Smooth muscle cell (in vitro differentiated cells): Measurements from ENCODE around the gene GALNT8. TPM values are rescaled to one million over a fixed set of nuclear protein-coding genes. Genes with fewer than 3 reads are reported as not detected.

Source experiments
- DNase-seq: peaks from one replicate; lab custom pipeline; 2025; ENCODE audit not compliant: unreplicated experiment; lab: John Stamatoyannopoulos, UW
- H2AFZ ChIP-seq: fragments of 200-600 bp; sonication (generic); 2 replicates; pipeline ENCODE4 v1.6.0; 2016; ENCODE audit warnings: antibody characterized with exemption, low read depth, mild to moderate bottlenecking
- H3F3A ChIP-seq: fragments of 200-600 bp; sonication (generic); 2 replicates; pipeline ENCODE4 v1.6.0; 2017; ENCODE audit warnings: antibody characterized with exemption, low read depth
- H3K27ac ChIP-seq: fragments of 200-600 bp; sonication (generic); 2 replicates; pipeline ENCODE4 v1.5.1; 2016; ENCODE audit warnings: low read depth, mild to moderate bottlenecking
- H3K27me3 ChIP-seq: fragments of 200-600 bp; sonication (generic); 2 replicates; pipeline ENCODE4 v1.6.1; 2016; ENCODE audit warnings: low read depth, mild to moderate bottlenecking
- H3K36me3 ChIP-seq: fragments of 200-600 bp; sonication (generic); 2 replicates; pipeline ENCODE4 v1.5.1; 2016; ENCODE audit warnings: low read depth
- H3K4me1 ChIP-seq: fragments of 200-600 bp; sonication (generic); 2 replicates; pipeline ENCODE4 v1.5.1; 2016; ENCODE audit warnings: low read depth
- H3K4me2 ChIP-seq: fragments of 200-600 bp; sonication (generic); 2 replicates; pipeline ENCODE4 v1.6.0; 2016; ENCODE audit warnings: mild to moderate bottlenecking
- H3K4me3 ChIP-seq: fragments of 200-600 bp; sonication (generic); 2 replicates; pipeline ENCODE4 v1.5.1; 2016; ENCODE audit warnings: mild to moderate bottlenecking
- H3K79me2 ChIP-seq: fragments of 200-600 bp; sonication (generic); 2 replicates; pipeline ENCODE4 v1.6.0; 2016; ENCODE audit warnings: low read depth, mild to moderate bottlenecking
- H3K9ac ChIP-seq: fragments of 200-600 bp; sonication (generic); 2 replicates; pipeline ENCODE4 v1.6.0; 2016; ENCODE audit warnings: low read depth
- H3K9me3 ChIP-seq: fragments of 200-600 bp; sonication (generic); replicated peaks from 2 replicates; pipeline ENCODE4 v1.5.1; 2016; ENCODE audit warnings: low read depth
- H4K20me1 ChIP-seq: fragments of 200-600 bp; sonication (generic); 2 replicates; pipeline ENCODE4 v1.6.0; 2016; ENCODE audit warnings: low read depth
- CTCF ChIP-seq: fragments of 200-600 bp; sonication (generic); IDR thresholded peaks from 2 replicates; pipeline ENCODE4 v1.5.1; 2017; ENCODE audit warnings: borderline replicate concordance, mild to moderate bottlenecking, antibody characterized with exemption; ENCODE audit not compliant: insufficient read depth, poor library complexity, severe bottlenecking
- WGBS: methylation state at CpG from one replicate; pipeline ENCODE4 v1.1.7; 2016; ENCODE audit warnings: low lambda C conversion rate; 5-methylcytosine and 5-hydroxymethylcytosine counted together
- polyA plus RNA-seq: library from polyadenylated mRNA; unstranded; fragments of >200 nt; fragmentation: Nextera tagmentation; extraction: Ambion mirVana; gene quantifications from 2 replicates; pipeline ENCODE4 v1.2.1, GENCODE V29; 2016
- total RNA-seq: library from RNA; depleted of rRNA; stranded (reverse); fragments of >200 nt; gene quantifications from 2 replicates; pipeline ENCODE4 v1.2.3, GENCODE V29; 2014

The GALNT8 gene
- total and polyA plus RNA-seq, 2 experiments from 2014 or later, result 2.7 to 4.1 TPM

DNA sequence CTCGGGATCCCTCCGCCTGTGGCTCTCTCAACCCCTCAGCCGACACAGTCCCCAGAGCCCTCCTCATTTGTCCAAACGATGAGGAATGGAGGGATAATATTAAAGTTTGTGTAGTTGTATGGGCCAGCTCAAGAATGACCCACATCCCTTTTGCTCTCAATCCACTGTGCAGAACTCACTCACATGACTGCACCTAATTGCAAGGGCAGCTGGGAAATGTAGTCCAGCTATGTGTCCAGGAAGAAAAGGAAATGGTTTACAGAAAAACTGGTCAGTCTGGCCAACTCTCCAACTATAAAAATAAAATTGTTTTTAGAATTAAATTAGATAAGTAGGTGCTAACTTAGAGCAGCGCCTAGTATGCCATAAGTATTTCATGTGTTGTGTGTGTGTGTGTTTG, 66.6 kb downstream of the GALNT8 start:
- Histone ChIP-seq H3K4me1 (no peaks in the 10 kb centered on the region), H3K9me3 (no peaks in the 10 kb centered on the region), H3K27ac (no peak overlapping the region), H3K36me3 (no peaks in the 10 kb centered on the region), H3K4me3 (no peak overlapping the region), H4K20me1 (no peaks in the 10 kb centered on the region), H3F3A (no peaks in the 10 kb centered on the region), H3K27me3 (no peaks in the 10 kb centered on the region), H3K4me2 (no peak overlapping the region), H3K9ac (no peak overlapping the region), H3K79me2 (no peaks in the 10 kb centered on the region), H2AFZ (no peak overlapping the region)
- DNase-seq, result no peak
- 91% methylated on average over 5 of the region's 5 CpGs for WGBS
- no peak for TF ChIP-seq CTCF

- WGBS, result 74% methylated on average over 7 of the region's 7 CpGs
These were observed 67.8 kb downstream of the GALNT8 start for GRCh38 chr12:4787965-4788364.

DNA sequence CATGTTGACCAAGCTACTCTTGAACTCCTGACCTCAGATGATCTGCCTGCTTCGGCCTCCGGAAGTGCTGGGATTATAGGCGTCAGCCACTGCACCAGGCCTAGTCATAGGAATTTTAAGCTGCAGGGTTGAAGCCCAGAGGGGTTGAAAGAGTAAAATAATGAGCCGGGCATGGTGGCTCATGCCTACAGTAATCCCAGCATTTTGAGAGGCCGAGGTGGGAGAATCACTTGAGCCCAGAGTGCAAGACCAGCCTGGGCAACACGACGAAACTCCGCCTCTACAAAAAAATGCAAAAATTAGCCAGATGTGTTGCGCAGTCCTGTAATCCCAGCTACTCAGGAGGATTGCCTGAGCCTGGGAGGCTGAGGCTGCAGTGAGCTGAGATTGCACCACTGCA, 69.6 kb downstream of the GALNT8 start:
- Histone ChIP-seq H3K9ac (no peak overlapping the region), H3K36me3 (no peaks in the 10 kb centered on the region), H3K79me2 (no peaks in the 10 kb centered on the region), H3K27me3 (no peaks in the 10 kb centered on the region), H3K4me1 (no peaks in the 10 kb centered on the region), H3K4me2 (no peak overlapping the region), H3K27ac (no peak overlapping the region), H2AFZ (no peak overlapping the region), H3K4me3 (no peak overlapping the region), H4K20me1 (no peaks in the 10 kb centered on the region), H3K9me3 (no peaks in the 10 kb centered on the region), H3F3A (no peaks in the 10 kb centered on the region)
- no peak for DNase-seq
- WGBS, result 71% methylated on average over 9 of the region's 9 CpGs
- TF ChIP-seq CTCF, result no peak

More at GRCh38 chr12:4787965-4788364, 67.8 kb downstream of the GALNT8 start:
- no peaks in the 10 kb centered on the region for H3K36me3 ChIP-seq
- no peak overlapping the region for H3K9ac ChIP-seq
- no peaks in the 10 kb centered on the region for H3F3A ChIP-seq
- H3K27me3 ChIP-seq, result no peaks in the 10 kb centered on the region
- H3K4me3 ChIP-seq, result no peak overlapping the region
- TF ChIP-seq CTCF, result no peak
- H3K27ac ChIP-seq, result no peak overlapping the region
- DNase-seq, result no peak
- no peak overlapping the region for H3K4me2 ChIP-seq
- no peaks in the 10 kb centered on the region for H3K9me3 ChIP-seq
- no peaks in the 10 kb centered on the region for H3K4me1 ChIP-seq
- H2AFZ ChIP-seq, result no peak overlapping the region
- H3K79me2 ChIP-seq, result no peaks in the 10 kb centered on the region
- no peaks in the 10 kb centered on the region for H4K20me1 ChIP-seq

DNA sequence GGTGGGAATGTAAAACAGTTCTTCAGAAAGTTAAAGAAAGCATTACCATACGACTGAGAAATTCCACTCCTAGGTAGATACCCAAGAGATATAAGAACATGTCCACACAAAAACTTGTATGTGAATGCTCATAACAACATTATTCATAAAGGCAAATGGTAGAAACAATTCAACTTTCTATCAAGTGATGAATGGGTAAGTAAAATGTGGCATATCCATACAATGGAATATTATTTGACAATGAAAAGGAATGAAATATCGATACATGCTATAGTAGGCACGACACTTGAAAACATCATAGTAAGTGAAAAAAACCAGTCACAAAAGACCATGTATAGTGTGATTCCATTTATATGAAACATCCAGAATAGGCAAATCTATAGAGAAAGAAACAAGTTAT, 71.3 kb downstream of the GALNT8 start:
- TF ChIP-seq CTCF, result no peak
- Histone ChIP-seq H3K4me2 (no peak overlapping the region), H3F3A (no peaks in the 10 kb centered on the region), H3K4me1 (no peaks in the 10 kb centered on the region), H3K79me2 (no peaks in the 10 kb centered on the region), H2AFZ (no peak overlapping the region), H3K4me3 (no peak overlapping the region), H3K36me3 (no peaks in the 10 kb centered on the region), H3K27me3 (no peaks in the 10 kb centered on the region), H3K9me3 (no peaks in the 10 kb centered on the region), H3K27ac (no peak overlapping the region), H3K9ac (no peak overlapping the region), H4K20me1 (no peaks in the 10 kb centered on the region)
- 96% methylated on average over 3 of the region's 3 CpGs for WGBS
- DNase-seq, result no peak
